GM19452 (cell line): Measurements from ENCODE around the gene FCRL5.
"Not testable (repeated sequence)": the region's sequence is repeated elsewhere in the genome, so short reads cannot be mapped to it uniquely, and the experiment has no call there.

ENCODE experiments used
- ATAC-seq: cut with Tn5 transposase; IDR thresholded peaks from one replicate; pipeline ENCODE4 v1.9.1; 2021; ENCODE audit not compliant: unreplicated experiment

FCRL5 gene

GRCh38 chr1:157490467-157491165, 61.7 kb downstream of the FCRL5 start:
- ATAC-seq = no peak

GRCh38 chr1:157488156-157488555, 64.2 kb downstream of the FCRL5 start:
- no peak for ATAC-seq

GRCh38 chr1:157487504-157487903, 64.8 kb downstream of the FCRL5 start:
- ATAC-seq = no peak

DNA sequence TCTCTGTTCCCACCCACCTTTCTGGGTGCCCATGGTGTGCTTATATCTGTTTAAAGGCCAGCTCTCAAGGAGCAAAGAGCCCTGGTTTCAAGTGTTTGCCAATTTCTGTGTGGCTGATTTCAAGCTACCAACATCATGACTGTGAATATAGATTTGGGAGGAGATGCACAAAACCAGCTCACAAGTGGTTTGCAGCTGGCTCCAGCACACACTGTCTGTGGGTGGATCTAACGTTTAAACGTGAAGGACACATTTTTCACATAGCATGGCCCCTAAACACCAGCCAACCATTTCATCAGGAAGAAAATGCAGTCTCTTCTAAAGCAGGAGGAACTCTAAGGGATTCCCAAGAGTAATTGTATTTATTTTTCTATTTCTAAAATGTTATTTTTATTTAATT, 65.2 kb downstream of the FCRL5 start:
- no peak for ATAC-seq

- ATAC-seq = not testable (repeated sequence)
These were observed 65.9 kb downstream of the FCRL5 start for GRCh38 chr1:157486400-157486799.

DNA sequence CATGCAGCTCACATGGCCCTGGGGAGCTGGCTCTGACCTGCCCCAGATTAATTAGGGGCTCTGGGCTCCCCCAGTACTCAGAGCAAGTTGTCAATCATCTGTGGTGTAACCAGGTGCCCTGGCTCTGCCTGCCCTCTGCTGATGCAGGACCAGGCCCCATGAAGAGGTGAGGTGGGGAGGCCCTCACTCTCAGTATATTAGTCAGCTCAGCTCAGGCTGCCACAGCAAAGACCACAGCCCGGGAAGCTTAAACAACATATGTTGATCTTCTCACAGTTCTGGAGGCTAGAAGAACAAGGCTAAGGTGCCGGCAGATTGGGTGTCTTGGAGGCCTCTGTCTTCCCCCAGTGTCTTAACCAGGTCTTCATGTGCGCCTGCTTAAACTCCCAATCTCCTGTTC, 66.5 kb downstream of the FCRL5 start:
- no peak for ATAC-seq

- ATAC-seq = no peak
These were observed 67.7 kb downstream of the FCRL5 start for GRCh38 chr1:157484573-157484972.

DNA sequence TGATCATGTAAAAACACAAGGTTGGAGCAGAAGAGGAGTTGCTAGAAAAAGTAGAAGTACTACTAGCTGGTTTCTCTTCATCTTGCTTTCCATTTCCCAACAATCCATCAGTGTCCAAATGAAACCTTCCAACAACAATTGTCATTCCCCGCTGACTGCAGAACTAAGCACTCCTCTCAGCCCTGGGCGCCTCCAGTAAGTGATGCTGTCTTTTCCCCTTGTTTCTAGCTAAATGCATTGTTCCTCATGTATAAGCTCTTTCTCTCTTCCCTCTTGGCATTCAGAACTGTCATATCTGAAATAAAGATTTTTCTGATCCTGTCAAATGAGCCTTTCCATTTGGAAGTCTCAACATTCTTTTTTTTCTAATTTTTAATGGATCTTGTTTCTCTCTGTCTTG, 68.7 kb downstream of the FCRL5 start:
- ATAC-seq = no peak

- ATAC-seq = no peak
These were observed 69.6 kb downstream of the FCRL5 start for GRCh38 chr1:157482717-157483116.

DNA sequence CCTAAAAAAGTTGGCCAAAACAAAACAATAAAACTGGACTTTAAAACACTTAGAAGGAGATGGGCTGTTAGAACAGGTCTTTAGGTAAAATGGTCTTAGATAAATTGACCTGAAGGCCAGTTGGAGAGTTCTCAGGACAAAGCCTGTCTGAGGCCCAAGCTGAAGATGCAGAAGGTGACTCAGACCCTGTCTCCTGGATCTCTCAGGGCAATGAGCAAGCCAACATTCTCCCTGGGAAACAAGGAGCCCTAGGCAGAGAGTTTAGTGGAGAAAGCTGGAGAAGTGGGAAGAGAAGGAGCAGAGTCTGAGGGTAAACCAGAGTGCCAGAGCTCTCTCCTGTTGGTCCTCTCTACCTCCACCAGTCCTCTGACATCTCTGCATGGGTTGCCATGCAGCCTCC, 70.1 kb downstream of the FCRL5 start:
- no peak for ATAC-seq

DNA sequence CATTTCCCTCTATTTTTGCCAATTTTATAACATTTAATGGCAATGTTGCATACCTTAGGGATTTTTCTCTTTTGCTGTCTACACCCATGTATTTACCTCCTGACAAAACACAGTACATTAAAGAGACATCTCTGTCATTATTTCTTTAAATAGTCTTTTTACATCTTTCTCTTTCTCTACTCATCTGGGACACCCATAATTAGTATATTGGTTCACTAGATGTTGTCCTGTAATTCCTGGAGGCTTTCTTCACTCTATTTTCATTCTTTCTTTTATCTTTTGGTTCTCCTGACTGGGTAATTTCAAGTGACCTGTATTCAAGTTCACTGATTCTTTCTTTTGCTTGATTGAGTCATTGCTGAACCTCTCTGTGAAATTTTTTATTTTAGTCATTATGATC, 74.3 kb downstream of the FCRL5 start:
- ATAC-seq = no peak

GRCh38 chr1:157477419-157477818, 74.9 kb downstream of the FCRL5 start:
- ATAC-seq = no peak

- ATAC-seq = no peak
These were observed 79.4 kb downstream of the FCRL5 start for GRCh38 chr1:157472959-157473358.

GRCh38 chr1:157472056-157472701, 80.1 kb downstream of the FCRL5 start:
- ATAC-seq = no peak

GRCh38 chr1:157471531-157471930, 80.8 kb downstream of the FCRL5 start:
- no peak for ATAC-seq

DNA sequence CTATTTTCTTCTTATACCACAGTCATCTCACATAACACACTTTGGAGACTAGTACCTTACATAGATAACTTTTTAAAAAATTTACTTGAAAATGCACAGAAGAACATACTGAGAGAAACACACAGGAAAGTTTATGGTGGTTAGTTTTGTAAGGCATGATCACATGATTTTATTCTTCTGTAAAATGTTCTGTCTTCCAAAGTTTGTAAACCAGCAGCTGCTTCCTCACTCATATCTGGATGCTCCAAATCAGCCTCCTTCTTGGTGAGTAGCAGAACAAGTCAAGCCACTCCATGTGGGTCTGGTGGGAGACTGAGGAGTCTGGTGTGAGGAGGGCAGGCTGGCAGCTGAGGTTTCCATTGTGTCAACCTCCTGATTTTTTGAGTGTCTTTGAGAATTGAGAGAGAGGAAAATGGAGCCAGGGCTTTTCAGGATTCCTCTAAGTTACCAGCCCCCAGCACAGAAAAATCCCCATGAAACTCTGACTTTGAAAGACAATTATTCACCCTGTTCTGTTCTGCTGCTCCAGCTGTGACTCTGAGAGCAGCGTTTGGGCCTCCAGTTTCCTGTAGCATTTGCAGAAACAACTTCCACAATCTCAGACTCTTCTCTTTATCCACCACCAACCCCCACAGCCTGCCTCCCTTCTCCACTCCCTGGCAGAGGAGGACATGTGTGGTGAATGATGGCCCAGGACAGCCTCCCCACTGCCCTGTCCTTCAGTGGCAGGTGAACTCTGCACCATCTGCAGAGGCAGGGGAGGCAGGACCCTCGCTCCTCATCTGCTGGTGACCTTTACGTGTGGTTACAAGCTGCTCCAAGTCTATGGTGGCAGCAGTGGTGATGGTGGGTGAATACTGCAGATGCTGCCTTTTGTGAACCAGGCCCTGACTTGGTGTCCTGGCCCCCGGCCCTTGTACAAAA, 82.3 kb downstream of the FCRL5 start:
- ATAC-seq = no peak

GRCh38 chr1:157469300-157469699, 83.0 kb downstream of the FCRL5 start:
- ATAC-seq = no peak

DNA sequence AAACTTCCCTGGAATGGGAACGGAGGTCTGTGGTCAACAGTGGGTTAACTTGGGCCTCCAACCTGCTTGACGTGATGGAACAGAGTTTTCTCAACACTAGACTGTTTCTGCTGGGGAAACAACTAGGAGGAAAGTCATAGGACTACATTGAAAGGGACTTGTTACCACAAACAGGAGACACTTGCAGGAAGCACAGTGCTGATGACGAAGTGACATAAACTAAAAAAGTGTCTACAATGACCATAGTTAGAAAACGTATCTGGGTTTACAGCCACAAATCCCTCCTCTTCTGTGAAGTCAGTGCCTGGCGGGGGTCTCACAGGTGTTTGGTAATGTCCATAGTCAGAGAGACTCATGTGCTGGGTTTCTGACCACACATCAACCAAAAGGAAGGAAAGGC, 86.3 kb downstream of the FCRL5 start:
- ATAC-seq = no peak
